ENCODE data around the gene MBD5.
A peak's percentile ranks its signal among the peaks of the same experiment; 100 is the strongest.

Gene MBD5

DNA sequence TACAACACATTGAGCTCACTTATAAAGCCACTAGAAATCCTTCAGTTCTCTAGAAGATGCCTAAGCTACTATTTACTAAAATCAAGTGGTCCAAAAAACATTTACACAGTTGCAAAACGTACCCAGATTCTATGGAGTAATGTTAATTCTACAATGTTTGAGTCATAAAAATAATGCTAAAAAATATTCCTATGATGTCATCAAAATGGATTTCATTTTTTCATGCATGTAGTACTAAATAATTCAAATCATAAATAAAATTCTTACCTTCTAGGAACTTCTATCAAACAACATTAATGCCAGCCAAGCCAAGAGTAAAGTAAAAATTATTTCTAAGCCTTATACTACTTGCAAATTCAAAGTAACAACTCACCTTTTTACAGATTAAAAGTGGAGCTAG, 454.7 kb downstream of the MBD5 start:
- no peak overlapping the region for H3K4me3 ChIP-seq (replicated peaks in 1 of 2; ENCODE audit: low read depth in 2 of 2, low read length in 2 of 2)
- peak in 1 of 2 donors; percentile 13 for DNase-seq (ENCODE audit: low read depth in 2 of 2)
- TF ChIP-seq, protein P1, sequence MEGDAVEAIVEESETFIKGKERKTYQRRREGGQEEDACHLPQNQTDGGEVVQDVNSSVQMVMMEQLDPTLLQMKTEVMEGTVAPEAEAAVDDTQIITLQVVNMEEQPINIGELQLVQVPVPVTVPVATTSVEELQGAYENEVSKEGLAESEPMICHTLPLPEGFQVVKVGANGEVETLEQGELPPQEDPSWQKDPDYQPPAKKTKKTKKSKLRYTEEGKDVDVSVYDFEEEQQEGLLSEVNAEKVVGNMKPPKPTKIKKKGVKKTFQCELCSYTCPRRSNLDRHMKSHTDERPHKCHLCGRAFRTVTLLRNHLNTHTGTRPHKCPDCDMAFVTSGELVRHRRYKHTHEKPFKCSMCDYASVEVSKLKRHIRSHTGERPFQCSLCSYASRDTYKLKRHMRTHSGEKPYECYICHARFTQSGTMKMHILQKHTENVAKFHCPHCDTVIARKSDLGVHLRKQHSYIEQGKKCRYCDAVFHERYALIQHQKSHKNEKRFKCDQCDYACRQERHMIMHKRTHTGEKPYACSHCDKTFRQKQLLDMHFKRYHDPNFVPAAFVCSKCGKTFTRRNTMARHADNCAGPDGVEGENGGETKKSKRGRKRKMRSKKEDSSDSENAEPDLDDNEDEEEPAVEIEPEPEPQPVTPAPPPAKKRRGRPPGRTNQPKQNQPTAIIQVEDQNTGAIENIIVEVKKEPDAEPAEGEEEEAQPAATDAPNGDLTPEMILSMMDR (IDR thresholded peaks at IDR 0.05; ENCODE audit: low read depth, low read length), result no peak

DNA sequence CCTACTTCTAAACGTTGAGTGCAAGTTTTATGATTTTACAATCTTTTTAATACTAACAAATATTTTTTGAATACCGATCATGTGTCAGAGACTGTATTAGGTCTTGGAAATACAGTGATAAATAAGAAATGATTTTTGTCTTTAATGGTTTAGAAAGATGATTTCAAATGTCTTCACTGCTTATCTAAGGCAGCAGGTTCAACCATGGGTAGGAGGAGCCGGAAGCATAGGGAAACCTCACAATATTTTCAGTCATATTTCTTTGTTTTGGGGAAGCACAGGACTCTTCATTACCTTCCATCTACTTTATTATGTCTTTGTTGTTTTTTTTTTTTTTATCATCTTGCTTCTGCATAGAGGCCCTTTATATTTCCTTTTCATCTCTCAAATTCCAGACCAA, 458.5 kb downstream of the MBD5 start:
- TF ChIP-seq, protein P1 (IDR thresholded peaks at IDR 0.05; ENCODE audit: low read depth, low read length), result no peak
- no peak for DNase-seq (ENCODE audit: low read depth in 2 of 2)
- no peak overlapping the region for H3K4me3 ChIP-seq (replicated peaks in 1 of 2; ENCODE audit: low read depth in 2 of 2, low read length in 2 of 2)

DNA sequence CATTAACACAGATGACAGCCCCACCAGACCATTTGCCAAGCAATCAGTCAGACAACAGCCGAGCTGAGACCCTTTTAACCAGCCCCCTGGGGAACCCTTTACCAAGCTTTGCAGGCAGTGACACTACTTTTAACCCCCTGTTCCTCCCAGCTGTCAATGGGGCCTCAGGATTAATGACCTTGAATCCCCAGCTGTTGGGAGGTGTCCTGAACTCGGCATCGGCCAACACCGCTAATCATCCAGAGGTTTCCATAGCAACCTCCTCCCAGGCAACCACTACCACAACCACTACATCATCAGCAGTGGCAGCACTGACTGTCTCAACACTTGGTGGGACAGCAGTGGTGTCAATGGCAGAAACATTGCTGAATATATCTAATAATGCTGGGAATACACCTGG, 462.8 kb downstream of the MBD5 start:
- no peak overlapping the region for H3K4me3 ChIP-seq (replicated peaks in 1 of 2; ENCODE audit: low read depth in 2 of 2, low read length in 2 of 2)
- peak in 1 of 2 donors; percentile 2 for DNase-seq (ENCODE audit: low read depth in 2 of 2)
- TF ChIP-seq, protein P1 (IDR thresholded peaks at IDR 0.05; ENCODE audit: low read depth, low read length), result no peak

DNA sequence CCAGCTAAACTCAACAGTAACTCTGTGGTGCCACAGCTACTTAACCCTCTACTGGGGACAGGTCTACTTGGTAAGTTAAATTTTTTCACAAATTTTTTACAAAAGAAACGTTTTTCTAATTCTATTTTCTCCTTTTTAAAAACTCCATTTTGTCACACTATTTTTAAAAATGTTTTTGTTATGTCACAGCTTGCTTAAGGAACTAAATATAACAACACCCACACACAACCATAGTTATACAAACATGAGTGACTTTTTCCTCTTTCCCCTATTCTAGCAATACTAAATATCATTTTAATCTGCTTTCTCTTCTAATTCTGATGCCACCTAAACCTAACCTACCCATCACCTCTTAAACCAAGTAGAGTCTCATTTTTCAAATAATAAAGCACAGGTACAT, 463.2 kb downstream of the MBD5 start:
- DNase-seq (ENCODE audit: low read depth in 2 of 2), result no peak
- TF ChIP-seq, protein P1 (IDR thresholded peaks at IDR 0.05; ENCODE audit: low read depth, low read length), result no peak
- H3K4me3 ChIP-seq (replicated peaks in 1 of 2; ENCODE audit: low read depth in 2 of 2, low read length in 2 of 2), result no peak overlapping the region

DNA sequence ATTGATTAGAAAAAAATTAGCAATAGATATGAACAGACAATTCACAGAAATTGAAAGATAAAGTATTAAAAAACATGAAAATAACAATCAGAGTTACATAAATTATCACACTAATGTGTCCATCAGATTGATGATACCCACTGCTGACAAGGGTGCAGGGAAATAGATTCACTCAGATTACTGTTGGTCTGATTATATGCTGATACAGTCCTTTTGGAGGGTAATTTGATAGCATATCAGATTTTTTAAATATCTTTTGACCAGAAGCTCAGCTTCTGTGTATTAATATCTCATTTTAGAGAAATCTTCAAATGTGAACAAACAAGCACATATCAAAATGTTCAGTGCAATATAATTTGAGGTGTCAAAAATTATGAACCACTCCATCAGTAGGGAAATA, 465.8 kb downstream of the MBD5 start:
- H3K4me3 ChIP-seq (replicated peaks in 1 of 2; ENCODE audit: low read depth in 2 of 2, low read length in 2 of 2), result no peak overlapping the region
- TF ChIP-seq, protein P1 (IDR thresholded peaks at IDR 0.05; ENCODE audit: low read depth, low read length), result no peak
- DNase-seq (ENCODE audit: low read depth in 2 of 2), result no peak

DNA sequence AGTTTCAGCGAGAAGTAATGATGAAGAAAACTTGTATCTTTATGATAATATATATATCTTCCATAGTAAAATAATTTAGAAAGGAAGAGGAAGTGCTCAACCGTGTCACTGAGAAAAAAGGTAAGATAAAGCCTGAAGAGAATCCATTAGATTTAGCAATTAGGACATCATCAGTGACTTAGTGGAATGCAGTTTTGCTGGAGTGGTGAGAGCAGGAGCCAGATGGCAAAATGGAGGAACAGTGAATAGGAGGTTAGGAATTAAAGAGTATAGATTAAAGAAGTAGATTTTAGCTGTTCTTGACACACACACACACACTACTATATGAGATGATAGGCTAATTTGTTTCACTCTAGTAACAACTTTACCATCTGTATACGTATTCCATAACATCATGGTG, 466.5 kb downstream of the MBD5 start:
- no peak for DNase-seq (ENCODE audit: low read depth in 2 of 2)
- H3K4me3 ChIP-seq (replicated peaks in 1 of 2; ENCODE audit: low read depth in 2 of 2, low read length in 2 of 2), result no peak overlapping the region
- TF ChIP-seq, protein P1 (IDR thresholded peaks at IDR 0.05; ENCODE audit: low read depth, low read length), result no peak

DNA sequence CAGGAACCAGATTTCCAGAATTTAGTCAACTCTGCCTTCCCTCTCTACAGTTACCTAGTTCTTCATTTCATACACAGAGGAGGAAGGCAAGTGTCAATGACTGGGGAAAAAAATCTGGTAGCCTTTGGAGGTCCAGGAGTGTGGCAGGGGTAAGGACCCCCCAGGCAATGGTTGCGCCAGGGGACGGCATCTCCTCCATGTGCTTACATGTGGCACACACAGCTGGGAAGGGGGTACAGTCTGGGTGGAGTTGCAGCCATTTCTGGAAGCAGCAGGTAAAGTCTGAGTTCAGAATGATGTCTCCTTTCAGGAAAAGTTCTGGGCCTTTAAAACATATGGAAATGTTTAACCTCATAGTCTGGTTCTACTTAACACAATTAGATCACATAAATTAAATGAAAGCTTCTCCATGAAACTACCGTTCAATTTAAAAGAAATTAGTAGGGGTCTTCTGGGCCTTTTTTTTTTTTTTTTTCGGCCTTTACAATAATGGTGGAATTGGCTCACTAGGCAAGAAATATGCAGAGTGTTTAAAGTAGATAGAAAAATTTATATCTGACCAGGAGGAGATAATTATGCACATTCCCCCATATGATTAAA, 470.0 kb downstream of the MBD5 start:
- TF ChIP-seq, protein P1 (IDR thresholded peaks at IDR 0.05; ENCODE audit: low read depth, low read length), result no peak
- no peak overlapping the region for H3K4me3 ChIP-seq (replicated peaks in 1 of 2; ENCODE audit: low read depth in 2 of 2, low read length in 2 of 2)
- DNase-seq (ENCODE audit: low read depth in 2 of 2), result no peak

Data from cardiac fibroblast (primary cell).